Retinal pigment epithelial cell (primary cell): ENCODE results near the gene IGFLR1.

ENCODE experiments used
- DNase-seq: peaks from one replicate; pipeline ENCODE4 v3.0.0-alpha.2; 2010; ENCODE audit warnings: low read depth
- H3K4me3 ChIP-seq: 2 replicates; pipeline ENCODE4 v1.5.1; 2011; ENCODE audit warnings: mild to moderate bottlenecking, low read length, control low read depth, moderate library complexity
- TF ChIP-seq, protein P1 (sequence below): conservative IDR thresholded peaks from 2 replicates; pipeline ENCODE4 v1.5.1; 2011; ENCODE audit warnings: low read depth, low read length, control low read depth, inconsistent platforms

The IGFLR1 gene, protein sequence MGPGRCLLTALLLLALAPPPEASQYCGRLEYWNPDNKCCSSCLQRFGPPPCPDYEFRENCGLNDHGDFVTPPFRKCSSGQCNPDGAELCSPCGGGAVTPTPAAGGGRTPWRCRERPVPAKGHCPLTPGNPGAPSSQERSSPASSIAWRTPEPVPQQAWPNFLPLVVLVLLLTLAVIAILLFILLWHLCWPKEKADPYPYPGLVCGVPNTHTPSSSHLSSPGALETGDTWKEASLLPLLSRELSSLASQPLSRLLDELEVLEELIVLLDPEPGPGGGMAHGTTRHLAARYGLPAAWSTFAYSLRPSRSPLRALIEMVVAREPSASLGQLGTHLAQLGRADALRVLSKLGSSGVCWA

DNA sequence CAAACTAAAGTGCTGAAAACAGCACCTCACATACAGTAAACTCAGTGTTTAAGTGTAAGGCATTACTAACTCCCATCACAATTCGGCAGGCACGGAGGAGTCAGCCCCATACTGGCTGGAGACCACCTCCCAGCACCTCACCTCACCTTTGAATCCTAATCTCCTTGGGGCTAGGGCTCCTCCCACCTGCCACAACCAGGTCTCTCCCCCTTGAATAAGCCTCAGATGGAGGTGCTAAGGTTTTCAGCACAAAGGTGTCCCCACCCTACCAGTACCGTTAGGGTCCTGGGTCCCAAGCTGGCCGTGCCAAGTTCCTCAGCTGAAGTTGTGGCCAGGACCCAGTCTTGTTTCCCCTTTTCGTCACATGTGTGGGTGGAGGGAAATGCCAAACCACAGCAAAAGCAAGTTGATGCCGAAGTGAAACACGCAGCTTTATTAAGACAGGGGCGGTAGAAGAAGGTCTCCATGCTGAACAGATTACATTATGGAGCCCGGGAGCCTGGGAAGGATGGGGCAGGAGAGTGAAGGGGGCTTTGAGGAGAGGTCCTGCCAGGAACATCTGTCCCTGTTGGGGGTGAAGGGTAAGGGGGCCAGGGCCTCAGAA is at the start of gene IGFLR1:
TSS of gene IGFLR1 (minus strand) at position 332 of the 604 bp plus-strand sequence. CDS start 1,272 bp downstream, outside the sequence.
- DNase-seq, result no peak
- TF ChIP-seq, protein P1, sequence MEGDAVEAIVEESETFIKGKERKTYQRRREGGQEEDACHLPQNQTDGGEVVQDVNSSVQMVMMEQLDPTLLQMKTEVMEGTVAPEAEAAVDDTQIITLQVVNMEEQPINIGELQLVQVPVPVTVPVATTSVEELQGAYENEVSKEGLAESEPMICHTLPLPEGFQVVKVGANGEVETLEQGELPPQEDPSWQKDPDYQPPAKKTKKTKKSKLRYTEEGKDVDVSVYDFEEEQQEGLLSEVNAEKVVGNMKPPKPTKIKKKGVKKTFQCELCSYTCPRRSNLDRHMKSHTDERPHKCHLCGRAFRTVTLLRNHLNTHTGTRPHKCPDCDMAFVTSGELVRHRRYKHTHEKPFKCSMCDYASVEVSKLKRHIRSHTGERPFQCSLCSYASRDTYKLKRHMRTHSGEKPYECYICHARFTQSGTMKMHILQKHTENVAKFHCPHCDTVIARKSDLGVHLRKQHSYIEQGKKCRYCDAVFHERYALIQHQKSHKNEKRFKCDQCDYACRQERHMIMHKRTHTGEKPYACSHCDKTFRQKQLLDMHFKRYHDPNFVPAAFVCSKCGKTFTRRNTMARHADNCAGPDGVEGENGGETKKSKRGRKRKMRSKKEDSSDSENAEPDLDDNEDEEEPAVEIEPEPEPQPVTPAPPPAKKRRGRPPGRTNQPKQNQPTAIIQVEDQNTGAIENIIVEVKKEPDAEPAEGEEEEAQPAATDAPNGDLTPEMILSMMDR, result no peak
- peak within 1 kb of the TSS; percentile 68 for H3K4me3 ChIP-seq

DNA sequence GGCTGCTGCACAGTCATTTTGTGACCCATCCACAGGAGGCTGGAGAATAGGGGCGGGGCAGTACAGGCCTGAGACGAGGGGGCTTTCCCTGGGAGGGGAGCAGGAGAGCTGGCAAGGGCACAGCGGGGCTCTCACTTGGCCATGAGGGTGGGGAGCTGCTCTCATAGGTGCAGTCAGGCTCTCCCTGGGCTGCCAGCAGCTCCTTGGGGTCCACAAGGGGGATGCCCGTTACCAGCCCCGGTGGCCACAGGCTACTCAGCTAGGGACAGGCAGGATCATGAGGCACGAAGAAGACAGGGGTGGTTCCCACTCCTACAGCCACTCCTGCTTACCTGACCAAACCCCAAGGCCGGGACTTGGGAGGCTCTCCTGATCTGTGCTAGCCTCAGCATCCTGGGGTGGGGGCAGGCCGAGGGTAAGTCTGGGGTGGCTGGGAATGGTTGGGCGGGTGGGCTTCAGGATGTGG is 49.6 kb upstream of the IGFLR1 start:
- DNase-seq, result no peak
- H3K4me3 ChIP-seq, result no peak overlapping the region
- TF ChIP-seq, protein P1, result no peak

DNA sequence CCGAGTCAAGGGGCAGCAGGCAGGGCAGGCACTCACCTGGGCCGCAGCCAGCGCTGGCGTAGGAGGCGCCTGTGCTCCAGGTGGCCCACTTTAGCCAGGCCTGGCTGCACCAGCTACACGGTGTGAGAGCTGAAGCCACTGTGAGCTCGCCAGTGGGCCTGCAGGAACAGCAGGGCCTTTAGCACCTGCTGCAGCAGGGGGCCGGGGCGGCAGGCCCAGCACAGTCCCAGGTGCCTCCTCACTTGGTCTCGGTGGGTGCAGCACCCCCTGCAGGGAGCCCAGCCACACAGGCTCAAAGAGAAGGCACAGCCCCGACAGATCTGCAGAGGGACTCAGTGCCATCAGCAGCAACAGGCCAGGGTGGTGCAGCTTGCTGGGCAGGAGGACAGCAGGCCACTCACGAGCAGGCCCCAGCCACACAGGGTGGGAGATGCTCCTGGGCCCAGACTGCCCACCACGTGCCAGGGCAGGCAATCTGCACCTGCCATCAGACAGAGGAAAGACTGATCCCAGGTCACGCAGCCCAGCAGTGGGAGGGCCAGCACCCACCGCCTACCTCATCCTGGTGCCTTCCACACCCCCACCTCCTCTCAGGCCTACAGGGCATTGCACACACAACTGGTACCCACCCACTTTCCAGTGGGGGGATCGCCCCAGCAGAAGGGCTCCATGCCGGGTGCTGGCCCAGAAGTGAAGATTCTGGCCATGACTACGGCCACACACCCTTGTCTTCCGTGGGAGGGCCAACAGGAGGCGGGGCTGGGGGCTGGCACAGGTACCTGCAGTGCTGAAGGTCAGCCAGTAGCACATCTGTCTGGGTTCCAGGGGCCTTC is 48.9 kb upstream of the IGFLR1 start:
- no peak overlapping the region for H3K4me3 ChIP-seq
- TF ChIP-seq, protein P1, result peak; percentile 28
- no peak for DNase-seq

DNA sequence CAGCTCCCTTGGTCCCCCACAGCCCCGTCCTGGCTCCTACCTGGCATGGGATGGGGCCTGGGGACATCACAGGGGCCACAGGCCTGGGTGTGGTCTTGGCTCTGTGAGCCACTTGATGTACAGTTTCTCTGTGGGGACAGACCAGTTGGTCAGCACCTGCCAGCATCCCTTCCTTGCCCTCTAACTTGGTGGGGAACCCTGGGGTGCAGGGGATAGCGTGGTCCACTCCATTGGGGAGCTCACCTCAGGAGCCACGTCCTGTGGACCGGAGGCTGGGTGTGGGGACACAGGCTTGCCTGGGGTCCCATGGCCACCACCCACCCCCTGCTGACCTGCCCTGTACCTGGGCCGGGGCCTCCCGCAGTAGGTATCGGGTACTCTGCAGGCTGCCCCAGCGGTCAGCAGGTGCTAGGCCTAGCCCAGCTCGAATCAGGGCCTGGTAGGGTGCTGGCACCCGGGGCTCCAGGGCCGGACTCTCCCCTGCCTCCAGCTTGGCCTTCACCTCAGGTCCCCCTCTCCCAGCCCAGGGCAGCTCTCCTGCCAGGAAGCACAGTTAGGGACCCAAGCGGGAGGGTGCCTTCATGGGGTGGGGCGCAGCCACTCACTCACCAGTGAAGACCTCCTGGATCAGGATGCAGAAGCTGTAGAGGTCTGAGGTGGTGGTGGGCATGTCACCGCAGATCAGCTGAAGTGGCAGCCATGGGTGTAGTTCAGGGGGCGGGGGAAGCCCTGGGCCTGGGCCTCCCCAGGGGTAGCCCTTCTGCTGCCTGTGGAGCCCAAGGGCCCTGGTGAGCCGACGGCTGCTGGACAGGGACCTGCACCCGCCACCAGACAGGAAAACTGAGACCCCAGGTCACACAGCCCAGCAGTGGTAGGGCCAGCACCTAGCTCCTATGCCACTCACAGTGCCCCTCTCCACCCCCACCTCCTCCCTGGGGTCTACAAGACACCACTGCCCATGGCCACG is 48.0 kb upstream of the IGFLR1 start:
- TF ChIP-seq, protein P1, result no peak
- no peak for DNase-seq
- no peak overlapping the region for H3K4me3 ChIP-seq

DNA sequence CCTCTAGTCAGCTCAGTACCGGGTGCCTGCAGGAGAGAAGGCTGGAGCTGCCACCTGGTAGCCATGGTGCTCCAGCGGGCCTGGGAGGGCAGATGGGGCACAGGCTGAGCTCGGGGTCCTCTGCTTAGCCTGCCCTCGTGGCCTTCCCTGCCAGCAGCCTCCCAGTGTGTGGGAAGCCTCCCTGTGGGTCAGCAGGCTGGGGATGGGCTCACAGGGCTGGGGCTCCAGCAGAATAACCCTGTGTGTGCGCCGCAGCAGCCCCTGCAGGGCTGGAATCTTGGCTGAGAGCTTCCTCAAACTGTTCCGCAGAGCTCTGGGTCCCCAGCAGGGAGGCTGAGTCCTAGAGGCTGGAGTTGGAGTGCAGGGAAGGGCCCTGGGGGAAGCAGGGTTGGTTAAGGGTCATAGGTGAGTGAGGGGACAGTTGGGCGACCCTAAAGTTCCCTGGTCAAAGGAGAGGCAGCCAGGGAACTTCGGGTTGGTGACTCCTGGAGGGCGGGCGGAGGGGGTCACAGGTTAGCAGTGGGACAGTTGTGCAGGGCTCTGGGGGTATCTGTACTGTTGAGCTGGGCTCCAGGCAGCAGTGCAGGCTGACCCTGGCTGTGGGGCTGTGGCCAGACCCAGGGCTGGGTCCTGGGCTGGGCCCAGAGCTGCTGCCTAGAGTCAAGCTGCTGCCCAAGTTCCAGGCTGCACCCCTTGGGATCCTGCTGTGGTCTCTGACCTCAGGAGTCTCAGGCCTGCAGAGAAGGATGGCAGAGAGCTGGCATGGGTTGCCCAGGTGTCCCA is 47.1 kb upstream of the IGFLR1 start:
- TF ChIP-seq, protein P1, result no peak
- H3K4me3 ChIP-seq, result no peak overlapping the region
- DNase-seq, result no peak
